Putamen (tissue), 1 donor: ENCODE data around the gene KIF26A.
A peak's percentile ranks its signal among the peaks of the same experiment; 100 is the strongest.
"Not testable (repeated sequence)": the region's sequence is repeated elsewhere in the genome, so short reads cannot be mapped to it uniquely, and the experiment has no call there.

ENCODE experiments used
- DNase-seq: peaks from one replicate; pipeline ENCODE4 v3.0.0-alpha.2; 2016; ENCODE audit warnings: low spot score

Gene KIF26A

DNA sequence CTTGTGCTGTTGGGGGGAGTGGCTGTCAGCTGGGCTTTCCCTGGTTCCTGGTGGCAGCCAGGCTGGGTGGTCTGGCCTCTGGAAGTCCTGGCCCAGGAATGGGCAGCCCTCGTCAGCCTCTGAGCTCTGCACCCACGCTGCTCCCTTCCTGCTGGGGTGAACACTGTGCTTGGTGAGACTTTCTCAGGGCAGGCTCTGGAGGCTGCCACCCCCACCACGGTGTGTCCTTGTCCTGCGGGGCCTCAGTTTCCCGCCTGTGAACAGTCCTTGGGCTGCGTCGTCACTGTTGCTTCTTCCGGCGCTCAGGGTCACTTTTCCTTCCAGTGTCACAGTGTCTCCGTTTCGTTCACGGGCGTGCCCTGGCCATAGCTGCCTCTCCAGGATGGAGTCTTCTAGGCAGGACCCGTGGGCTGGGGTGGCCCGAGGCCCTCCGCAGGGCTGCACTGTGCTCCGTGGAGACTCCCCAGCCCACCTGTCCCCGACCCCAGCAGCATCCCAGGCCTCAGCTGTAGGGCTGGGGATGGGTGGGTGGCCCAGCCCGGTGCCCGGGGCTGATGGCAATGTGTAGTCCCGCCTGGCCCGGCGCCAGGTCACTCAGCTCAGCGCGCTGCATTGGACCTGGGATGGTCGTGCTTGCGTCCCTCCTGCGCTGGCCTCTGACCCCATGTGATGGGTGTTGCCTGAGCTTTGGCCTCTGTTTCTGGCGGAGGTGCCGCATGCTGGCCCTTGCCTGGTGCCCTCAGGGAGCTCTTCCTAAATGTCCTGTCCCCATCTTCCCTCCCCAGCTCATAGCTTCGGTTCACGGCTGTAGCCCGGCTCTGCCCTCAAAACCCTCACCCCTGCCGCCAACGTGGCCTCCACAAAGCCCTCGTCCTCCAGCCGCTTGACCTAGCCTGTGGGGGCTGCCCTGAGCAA is 6.8 kb downstream of the KIF26A start:
- no peak for DNase-seq

GRCh38 chr14:104145826-104146601 is 7.6 kb downstream of the KIF26A start:
- DNase-seq: no peak

- DNase-seq: no peak
These were observed 8.4 kb downstream of the KIF26A start for GRCh38 chr14:104146651-104147345.

DNA sequence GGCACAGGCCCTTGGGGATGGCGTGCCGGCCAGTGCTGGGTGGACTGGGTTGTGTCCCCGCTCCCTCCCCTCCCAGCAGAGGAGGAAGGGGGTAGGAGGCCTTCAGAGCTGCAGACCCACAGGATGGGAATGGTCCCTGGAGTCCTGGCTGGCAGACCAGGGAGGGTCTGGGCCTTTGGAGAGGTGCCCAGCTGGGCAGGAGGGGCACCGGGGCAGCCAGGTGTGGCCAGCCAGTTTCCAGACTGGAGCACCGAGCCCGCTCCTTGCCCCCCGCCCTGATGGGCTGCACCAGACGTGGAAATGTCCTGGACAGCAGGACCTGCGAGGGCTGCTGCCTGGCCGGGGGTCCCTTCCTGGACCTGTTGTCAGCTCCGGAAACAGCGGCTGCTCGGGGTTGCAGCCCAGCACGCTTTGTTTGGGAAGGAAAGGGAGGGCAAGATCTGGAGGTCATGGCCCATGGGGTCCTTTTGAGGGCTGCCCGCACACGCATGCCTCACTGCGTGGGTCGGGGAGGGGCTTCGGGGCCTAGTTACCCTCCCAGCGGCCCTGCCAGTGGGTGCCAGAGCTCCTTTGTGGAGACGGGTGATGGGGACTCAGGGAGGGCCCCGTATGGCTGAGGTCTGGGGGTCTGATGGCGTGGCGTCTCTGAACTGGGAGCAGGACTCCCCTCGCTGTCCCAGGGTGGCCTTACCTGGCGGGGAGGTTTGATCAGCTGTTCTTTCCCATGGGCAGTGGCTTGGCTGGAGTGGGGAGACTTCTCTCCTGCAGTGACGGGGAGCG is 9.1 kb downstream of the KIF26A start:
- no peak for DNase-seq

GRCh38 chr14:104148433-104149277 is 10.3 kb downstream of the KIF26A start:
- DNase-seq: no peak

DNA sequence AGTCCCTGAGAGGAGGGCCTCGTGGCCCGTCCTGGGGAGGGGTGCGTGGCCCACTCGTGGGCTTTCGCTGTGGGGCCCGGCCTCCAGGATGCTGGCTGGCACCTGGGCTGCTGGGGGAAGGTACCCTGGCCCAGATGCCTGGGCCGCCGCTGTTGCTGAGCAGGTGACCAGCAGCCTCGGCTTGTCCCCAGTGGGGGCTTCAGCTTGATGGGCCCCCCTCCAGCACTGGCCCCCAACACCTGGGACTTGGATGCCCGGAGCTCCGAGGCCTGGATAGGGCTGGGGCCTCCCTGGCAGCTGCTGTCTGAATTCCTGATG is 10.8 kb downstream of the KIF26A start:
- no peak for DNase-seq

DNA sequence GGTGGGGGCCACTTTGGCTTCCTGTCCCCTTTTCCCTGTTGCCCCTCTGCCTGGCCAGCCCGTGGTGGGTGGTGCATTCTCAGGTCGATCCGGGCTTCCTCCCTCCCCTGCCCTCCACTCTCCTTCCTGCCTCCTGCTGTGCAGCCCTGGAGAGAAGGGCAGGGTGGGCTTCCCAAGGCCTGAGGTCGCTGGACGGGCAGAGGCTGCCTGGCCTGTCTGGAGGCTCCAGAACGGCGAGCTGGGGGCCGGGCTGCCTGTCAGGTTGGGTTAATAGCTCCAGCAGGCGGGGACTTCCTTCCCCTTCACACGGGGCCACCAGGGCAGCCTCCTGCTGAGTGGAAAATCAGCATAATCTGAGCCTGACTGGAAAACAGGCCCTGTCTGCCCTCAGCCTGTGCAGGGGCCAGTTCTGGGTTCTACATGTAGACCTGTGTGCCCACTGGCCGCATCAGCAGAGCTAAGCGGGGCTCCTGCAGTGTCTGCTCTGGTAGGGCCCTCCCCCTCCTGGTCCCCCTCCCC is 11.3 kb downstream of the KIF26A start:
- no peak for DNase-seq

GRCh38 chr14:104150136-104151025 is 12.0 kb downstream of the KIF26A start:
- DNase-seq: peak; percentile 20

DNA sequence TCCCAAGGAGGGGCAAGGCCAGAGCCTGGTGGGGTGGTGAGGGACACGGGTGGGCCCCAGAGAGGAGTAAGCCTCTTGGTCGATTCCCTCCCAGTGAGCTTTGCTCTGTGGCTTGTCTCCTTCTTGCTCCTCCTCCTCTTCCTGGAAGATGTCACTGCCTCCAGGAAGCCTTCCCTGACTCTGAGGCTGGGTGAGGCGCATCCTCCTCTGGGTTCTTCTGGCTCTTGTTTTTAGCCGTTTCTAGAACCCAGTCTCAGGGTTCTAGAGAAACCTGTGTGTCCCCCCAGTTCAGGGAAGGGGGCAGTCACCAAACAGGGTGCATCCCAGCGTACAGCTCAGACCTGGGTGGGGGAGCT is 12.6 kb downstream of the KIF26A start:
- no peak for DNase-seq

DNA sequence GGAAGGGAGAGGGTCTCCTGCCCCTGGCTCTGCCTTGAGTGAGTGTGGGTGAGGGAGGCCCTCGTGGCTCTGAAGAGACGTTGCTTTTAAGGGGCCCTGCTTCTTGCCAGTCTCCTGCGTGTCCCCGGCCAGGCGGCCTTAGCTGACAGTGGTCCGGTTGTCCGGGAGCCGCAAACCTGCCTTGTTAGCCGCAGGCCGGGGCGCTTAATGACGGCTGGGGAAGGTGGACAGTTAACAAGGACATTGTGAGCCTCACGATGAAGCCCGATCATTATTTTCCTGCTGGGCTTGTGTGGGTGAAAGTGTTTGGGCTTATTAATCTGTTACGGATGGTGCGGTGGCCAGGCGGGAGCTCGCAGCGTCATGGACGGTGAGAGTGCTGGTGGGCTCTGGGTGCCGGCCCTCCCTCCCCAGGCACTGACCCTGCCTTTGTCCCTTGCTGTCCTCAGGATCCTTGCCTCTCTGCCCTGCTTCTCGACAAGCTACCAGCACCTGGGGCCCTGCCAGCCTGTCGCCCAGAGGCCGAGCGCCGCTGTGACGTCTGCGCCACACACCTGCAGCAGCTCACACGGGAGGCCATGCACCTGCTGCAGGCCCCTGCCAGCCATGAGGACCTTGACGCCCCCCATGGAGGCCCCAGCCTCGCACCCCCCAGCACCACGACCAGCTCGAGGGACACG is 13.3 kb downstream of the KIF26A start:
- DNase-seq: no peak

- DNase-seq: no peak
These were observed 13.8 kb downstream of the KIF26A start for GRCh38 chr14:104152246-104152575.

DNA sequence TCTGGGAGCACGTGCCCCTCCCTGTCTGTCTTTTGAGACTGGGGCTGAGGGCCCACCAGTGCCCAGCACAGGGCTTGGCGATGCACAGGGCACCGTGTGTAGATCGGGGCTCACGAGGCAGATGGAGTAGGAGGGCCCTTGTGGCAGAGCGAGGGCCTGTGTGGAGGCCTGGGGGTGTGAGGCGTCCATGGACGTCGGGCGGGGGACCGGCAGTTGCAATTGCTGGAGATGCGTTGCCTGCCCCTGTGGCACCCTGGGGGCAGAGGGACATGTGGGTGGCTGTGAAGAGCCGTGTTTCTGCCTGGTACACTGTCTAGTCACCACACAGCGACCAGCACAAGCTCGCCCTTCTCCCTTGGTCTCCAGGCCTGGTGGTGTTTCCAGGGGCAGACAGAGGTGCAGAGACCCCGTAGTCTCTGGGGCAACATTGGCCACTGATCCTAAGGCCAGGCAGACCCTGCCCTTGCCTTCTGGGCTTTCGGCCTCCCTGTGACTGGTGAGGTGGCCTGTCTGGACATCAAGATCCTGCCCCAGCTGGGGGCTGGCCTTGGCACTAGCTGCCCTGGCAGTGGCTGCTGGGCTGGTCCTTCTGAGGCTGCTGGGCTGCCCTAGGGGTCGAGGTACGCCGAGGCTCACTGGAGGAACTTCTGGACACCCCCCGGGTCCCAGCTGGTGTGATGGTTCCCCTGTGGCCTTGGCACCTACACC is 14.5 kb downstream of the KIF26A start:
- no peak for DNase-seq

GRCh38 chr14:104153394-104153755 is 15.0 kb downstream of the KIF26A start:
- DNase-seq: not testable (repeated sequence)

DNA sequence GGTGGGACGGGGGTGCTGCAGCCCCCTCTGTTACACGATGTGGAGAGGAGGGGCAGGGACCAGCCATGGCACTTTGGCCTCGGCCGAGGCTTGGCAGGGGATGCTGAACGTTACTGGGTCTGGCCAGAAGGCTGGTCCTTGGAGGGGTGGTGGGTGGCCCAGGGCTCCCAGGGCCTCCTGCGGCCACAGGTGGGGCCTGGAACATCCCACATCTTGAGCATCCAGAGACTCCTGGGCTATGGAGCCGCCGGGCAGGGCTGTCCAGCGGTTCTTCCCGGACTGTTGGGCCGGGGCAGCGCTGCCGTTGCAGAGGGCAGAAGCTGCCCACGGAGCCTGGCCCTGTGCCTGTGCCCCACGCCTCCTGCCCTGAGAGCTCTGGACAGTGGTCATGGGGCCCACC is 15.9 kb downstream of the KIF26A start:
- DNase-seq: no peak

- DNase-seq: no peak
These were observed 17.1 kb downstream of the KIF26A start for GRCh38 chr14:104155513-104155912.

DNA sequence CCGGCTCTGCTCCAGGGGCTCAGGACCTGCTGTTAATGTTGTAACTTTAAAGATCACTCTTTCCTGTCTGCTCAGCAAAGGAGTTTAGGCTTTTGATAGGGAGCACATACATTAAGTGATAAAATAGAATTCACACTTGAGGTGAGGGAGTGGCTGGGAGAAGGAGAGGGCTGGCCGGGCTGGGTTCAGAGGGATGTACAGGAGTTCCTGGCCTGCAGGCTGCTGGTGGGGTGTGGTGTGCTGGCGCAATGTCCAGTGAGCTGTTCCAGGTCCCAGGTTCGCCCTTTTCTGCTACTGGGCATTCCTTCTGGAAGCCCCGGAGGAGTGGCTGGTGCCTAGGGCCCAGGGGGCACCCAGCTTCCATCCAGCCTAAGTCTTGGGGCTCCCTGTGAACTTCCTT is 17.8 kb downstream of the KIF26A start:
- no peak for DNase-seq

- DNase-seq: no peak
These were observed 18.9 kb downstream of the KIF26A start for GRCh38 chr14:104157016-104157928.
